GM21737 (cell line): ENCODE data around the gene CDC123.
"Not testable (repeated sequence)": the region's sequence is repeated elsewhere in the genome, so short reads cannot be mapped to it uniquely, and the experiment has no call there.

Experiments
- ATAC-seq: cut with Tn5 transposase; IDR thresholded peaks from one replicate; pipeline ENCODE4 v1.9.1; 2021; ENCODE audit warnings: mild to moderate bottlenecking, moderate library complexity; ENCODE audit not compliant: unreplicated experiment

Gene CDC123, protein sequence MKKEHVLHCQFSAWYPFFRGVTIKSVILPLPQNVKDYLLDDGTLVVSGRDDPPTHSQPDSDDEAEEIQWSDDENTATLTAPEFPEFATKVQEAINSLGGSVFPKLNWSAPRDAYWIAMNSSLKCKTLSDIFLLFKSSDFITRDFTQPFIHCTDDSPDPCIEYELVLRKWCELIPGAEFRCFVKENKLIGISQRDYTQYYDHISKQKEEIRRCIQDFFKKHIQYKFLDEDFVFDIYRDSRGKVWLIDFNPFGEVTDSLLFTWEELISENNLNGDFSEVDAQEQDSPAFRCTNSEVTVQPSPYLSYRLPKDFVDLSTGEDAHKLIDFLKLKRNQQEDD

DNA sequence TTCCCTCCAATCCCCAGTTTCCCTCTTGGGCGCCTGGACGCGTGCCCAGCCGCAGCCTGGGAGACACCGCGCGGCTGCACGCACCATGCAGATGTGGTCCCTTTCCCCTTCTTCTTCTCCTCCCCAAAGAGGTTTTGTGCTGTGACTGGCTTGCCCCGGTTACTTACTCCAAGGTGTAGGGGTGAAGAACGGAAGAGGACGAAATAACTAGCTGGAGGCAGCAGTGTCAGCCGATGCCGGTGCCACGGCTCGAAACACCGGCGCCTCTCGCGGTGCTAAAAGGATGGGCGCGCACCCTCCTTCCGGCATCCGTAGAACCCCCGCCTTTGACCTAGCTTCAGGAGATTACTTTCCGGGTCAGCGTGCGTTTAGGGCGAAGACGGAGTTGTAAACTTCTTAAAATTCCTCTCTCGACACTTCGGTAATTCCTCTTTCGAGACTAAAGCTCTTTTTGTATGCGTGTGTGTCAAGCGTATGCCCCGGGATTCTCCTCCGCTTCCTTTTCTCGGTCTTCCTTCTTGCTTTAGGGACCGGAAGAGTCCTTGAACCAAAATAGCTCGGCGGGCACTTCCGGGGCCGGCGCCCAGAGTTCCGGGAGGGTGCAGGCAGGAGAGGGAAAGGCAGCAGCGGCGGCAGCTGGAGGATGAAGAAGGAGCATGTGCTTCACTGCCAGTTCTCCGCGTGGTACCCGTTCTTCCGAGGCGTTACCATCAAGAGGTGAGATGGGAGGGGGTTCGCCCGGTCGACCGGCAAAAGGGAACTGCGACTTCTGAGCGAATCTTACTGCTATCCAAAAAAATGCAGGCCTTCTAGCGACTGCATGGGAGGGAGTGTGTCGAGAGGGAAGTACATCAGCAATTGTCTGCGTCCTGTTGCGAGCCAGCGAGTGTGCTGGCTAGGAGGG, at the start of gene CDC123, which contains the start of gene NUDT5:
Gene CDC123, plus strand, starts transcription at position 586 of the 904 bp plus-strand sequence. Its CDS starts 58 bp downstream, at position 644.
Gene NUDT5, minus strand, starts transcription at position 289 of the 904 bp plus-strand sequence. CDS start 9,600 bp downstream, outside the sequence.
- ATAC-seq, result peak; percentile 83

DNA sequence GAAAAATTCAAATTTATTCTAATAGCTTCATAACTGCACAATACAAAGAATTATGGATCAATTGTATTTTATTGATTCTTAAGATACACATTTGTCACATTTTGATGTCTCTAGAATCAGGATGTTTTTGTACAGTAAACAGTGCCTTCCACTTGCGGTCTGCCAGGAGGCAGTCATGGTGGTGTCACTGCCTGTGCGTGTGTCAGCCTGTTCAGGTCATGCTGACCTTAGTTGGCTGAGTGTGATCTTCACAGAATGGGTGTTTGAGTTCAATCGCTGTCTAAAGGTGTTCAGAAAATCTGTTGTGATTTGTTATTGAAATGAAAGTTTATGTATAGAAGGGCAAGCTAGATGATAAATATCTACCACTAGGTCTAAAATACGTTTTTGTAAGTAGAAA, 45.8 kb upstream of the CDC123 start:
- ATAC-seq, result no peak

DNA sequence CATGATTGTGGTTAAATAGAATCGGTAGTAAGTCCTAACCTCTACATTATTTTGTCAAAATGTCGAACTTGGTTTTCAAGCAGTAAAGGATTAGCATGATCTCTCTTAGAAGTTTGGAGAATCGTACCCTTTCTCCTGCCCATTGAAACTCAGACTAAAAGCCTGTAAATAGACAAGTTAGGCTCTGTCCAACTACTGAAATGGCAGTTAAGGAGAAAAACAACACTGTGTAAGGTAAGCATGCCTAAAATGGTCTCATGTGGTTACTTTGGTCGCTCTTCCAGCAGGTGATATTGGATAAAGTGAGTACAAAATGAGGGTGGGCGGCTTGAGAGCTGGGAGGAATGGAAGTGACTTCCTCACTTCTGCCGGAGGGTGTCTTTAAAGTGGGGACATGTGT, 41.5 kb upstream of the CDC123 start:
- no peak for ATAC-seq

DNA sequence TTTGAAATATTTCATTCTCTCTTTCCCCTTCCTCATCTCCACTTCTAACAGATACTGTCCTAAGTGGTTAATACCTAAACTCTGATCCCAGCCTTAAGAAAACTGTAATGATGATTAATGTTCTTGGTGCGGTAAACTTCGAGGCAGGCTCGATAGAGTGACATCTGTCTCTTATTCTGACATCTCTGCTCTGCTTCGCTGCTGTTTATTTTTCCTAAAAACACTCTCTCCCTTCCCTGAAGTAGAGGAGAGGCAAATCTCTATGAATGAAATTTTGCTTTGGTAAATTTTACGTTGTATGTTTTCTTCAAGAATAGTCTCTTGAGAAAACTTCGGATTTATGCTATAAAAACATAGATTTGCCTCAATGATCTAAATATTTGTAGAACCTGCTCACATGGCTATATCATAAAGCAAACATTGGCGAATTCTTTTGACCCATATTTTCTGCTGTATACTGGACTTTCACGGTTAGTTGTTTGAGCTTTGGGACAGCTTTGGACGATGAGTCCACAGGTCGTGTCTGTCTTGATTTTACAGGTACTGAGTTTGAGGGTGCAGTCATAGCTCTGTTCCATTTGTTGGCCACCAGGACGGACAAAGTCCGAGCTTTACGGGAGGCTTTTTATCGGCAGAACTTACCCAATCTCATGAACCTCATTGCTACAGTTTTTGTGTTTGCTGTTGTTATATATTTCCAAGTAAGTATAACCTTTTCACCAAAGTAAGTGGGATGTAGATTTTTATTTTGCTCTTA, 39.4 kb upstream of the CDC123 start:
- no peak for ATAC-seq

DNA sequence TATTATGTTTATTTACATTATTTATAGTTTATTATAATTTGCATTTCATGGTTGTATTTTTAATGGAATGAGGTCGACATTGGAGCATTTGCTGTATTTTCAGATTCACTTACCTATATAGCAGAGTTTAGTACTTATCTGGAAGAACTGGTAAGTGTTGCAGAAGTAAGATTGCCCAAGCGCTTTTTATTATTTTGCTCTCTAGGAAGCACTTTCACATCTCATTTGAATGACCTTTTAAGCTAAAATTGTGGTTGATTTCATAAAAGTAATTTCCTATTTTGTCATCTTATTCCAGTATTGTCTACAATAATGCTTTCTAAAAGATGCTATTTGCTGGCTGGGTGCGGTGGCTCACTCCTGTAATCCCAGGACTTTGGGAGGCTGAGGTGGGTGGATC, 37.9 kb upstream of the CDC123 start:
- no peak for ATAC-seq

DNA sequence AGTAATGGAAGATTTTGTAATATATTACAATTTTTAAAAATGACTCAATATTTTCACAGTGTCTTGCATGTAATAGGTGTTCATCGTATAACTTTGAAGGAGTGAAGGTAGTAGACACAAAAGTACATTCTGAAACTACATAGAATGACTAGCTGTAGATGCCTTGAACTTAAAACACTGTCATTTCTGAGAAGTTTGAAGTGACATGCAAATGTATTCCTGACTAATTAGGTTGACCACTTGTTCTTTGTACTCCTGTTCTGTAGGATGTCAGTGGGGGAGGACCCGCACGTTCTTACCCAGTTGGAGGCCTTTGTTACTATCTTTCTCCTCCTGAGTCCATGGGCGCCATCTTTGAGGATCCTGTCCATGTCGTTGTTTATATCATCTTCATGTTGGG, 35.3 kb upstream of the CDC123 start:
- no peak for ATAC-seq

DNA sequence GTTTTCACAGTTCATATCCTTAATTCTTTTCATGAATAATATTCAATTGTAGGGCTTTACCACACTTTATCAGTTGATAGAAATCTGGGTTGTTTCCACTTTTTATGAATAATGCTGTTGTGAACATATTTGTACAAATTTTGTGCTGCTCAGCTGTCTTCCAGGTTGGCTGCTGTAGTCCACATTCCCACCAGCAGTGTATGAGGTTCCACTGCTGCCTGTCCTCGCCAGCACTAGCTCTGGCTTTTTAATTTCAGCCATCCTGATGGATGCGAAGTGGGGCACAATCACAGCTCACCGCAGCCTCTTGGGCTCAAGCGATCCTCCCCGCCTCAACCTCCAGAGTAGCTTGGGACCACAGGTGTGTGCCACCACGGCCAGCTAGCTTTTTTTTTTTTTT, 33.1 kb upstream of the CDC123 start:
- no peak for ATAC-seq

DNA sequence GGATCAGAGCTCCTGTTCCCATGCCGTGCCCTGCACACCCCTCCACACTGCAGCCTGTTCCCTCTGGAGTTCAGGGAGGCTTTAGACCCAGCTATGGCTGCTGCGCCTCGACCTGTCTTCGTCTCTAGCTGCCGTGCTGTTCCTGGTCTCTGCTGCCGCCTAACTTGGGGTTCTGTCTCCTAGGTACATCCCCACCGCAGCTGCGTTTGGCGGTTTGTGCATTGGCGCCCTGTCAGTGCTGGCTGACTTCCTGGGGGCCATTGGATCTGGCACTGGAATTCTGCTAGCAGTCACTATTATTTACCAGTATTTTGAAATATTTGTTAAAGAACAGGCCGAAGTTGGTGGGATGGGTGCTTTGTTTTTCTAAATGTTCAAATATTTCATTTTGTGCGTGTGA, 31.9 kb upstream of the CDC123 start:
- no peak for ATAC-seq

DNA sequence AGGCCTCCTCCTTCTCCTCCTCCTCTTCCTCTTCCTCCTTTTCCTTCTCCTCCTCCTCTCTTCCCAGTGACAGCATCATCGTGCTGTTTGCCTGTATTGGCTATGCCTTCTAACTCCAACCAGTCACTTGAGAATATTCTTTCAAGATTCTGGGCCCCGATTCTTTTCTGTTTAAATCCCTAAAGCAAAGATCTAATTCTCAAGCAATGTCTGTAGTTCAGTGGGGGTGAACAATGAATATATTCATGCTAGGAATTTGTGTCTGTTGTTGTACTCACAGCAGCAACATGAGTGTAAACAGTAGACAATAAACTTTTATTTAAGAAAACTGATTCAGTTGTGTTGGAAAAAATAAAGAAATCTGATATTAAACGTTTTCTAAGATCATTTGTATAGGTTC, 31.0 kb upstream of the CDC123 start:
- ATAC-seq, result no peak

DNA sequence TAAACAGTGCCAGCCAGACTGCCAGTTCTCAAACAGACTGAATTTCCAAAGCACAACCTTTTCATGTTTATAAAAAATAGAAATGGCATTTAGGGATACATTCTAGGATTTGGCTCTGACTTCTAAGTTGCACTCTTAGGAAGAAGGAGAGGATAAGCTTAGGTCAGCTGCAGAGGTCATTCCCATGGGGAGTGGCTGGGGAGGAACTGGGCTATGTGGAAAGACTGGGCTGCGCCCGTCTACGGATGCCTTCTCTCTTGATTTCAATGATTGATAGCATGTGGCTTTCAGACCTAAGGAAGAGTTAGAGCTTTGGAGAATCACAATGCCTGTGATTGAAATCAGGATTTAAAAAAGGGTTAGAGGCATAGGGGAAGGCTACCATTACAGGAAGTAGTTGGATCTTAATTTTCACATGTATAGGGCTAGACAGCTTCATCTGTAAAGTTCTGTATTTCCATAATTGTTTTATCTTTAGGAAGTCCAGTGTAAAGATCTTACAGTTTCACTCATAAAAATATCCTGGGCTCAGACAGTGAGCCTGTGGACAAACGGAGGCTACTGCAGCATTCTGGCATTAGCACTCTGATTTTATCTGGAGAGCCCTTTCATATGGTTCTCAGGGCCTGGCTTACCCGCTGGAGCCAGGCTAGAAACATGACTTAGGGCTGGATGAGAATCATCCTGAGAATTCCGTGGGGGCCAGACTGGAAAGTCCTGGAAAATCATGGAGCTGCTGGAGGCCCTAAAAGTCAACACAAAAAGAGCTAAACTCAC, 29.8 kb upstream of the CDC123 start:
- no peak for ATAC-seq

DNA sequence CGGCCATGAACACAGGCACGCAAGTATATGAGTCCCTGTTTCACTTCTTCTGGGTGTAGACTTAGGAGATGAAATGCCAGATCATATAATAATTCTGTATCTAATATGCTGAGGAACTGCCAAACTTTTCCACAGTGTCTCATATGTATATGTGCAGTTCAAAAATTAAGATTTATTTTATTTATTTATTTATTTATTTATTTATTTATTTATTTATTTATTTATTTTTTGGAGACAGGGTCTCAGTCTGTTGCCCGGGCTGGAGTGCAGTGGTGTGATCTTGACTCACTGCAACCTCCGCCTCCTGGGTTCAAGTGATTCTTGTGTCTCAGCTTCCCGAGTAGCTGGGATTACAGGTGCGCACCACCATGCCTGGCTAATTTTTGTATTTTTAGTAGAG, 24.5 kb upstream of the CDC123 start:
- ATAC-seq, result not testable (repeated sequence)

DNA sequence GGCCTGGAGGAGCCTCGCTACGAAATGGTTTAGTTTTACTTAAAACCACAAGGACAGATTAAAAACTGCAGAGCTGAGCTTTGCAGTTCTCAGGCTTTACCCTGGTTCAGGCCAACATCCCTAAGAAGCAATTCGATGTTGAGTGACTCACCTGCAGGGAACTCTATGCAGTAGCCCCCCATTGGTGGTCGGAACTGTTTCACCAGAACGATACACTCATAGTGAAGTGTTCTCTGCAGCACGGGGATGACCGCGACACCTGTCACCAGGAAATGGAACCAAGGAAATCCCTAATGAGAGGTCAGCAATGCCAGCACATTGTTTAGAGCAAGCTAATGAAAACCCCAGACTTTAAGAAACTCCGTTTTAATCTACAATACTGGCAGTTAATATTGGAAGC, 18.3 kb upstream of the CDC123 start:
- no peak for ATAC-seq

DNA sequence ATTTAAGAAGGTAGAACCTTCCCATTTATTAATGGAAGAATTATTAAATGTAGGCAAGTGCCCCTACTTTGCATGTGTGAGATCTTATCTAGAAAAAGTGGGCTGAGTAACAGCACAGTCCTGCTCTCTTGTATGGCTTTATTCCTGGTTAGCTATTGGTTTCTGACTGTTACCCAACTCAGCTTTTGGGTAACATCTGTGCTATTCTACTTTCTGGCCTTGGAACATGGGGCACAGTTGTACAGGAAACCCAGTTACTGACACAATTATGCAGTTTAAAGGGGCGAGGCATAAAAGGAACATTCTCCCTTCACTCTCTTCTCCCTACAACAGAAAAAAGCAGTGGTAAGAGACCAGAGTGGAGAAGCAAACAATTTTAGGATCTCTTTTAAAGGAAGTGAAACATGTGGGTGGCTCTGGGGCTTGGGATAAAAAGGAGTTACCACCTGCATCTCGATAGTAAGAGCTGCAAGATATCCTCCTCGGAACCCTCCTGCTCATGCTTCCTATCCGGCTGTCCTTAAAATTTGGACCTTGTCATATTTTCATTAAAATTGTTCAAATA, 16.3 kb upstream of the CDC123 start:
- no peak for ATAC-seq

DNA sequence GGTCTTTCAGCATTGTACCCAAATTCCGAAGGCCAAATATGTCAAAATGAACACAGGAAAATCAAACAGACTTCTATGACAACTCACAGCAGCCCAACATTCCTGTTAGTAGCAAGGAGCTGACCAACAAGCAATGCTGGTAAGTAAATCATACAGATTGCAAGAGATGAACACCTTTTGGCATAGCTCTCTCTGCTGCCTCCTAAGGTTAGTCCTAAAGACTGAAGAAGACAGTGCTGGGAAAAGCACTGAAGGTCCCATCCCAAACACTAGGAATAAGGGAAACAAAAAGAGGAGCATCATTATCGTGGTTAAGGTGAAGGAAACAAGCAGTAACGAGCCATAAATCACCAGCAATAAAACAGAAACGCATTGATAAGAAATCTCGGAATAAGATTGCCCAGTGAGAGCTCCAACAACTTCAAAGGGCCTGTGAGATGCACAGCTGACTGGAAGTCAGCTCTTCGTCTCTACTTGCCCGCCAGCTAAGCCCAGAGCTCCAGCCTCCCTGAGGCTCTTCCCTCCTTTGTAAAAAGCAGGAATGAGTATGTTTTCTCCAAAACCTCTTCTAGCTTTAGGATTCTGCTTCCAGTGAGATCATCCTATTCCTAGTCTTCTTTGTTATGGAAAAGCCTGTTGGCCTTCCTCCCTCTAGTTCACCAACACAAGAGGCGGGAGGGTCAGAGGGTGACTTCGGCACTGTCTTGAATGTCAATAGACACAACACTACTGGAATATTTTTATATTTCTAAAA, 15.6 kb upstream of the CDC123 start:
- ATAC-seq, result no peak

DNA sequence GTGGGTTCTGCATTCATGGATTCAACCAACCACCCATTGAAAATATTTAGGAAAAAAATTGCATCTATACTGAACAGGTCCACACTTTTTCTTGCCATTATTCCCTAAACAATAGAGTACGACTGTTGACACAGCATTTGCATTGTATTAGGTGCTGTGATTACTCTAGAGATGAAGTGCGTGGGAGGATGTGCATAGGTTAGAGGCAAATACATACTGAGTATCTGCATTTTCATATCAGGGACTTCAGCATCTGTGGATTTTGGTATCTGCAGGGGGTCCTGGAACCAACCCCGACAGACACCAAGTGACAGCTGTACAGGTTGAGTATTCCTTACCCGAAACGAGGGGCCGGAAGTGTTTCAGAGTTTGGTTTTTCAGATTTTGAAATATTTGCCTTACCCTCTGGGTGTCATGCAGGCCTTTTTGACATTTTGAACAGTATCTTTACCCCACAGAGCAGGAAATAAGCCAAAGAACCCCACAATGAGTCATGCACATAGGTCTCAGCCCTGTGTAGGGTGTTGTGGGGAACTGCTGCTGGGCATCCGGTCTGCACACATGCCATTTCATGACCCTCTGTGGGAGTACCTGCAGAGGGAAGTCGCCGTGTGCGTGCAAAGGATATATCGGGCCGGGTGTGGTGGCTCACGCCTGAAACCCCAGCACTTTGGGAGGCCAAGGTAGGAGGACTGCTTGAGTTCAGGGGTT, 14.8 kb upstream of the CDC123 start:
- peak; percentile 80 for ATAC-seq

DNA sequence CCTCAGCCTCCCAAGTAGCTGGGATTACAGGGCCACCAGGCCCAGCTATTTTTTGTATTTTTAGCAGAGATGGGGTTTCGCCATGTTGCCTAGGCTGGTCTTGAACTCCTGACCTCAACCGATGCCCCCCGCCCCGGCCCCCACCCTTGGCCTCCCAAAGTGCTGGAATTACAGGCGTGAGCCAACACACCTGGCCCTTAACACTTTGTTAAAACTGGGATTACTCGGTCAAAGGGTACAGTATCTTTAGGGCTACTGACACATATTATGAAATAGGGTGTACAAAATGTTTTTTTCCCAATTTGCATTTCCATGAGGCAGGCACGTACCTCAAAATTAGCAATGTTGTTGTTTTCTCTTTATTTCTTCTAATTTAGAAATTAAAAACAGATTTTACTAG, 11.8 kb upstream of the CDC123 start:
- no peak for ATAC-seq

DNA sequence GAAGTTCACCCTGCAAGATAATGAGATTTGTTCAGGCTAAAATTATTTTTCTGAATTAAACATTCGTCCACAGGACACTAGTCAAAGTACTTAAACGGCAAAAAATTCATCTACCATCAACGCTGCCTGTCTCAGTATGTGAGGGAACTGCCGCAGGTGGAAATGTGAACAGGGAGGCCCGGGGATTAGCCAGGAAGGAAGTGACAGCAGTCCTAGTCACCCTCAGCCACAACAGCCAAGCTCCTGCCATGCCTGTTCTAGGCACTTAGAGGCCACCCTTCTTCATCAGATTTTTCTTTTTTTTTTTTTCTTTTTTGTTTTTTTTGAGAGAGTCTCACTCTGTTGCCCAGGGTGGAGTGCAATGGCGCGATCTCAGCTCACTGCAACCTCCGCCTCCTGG, 9.7 kb upstream of the CDC123 start:
- ATAC-seq, result no peak

DNA sequence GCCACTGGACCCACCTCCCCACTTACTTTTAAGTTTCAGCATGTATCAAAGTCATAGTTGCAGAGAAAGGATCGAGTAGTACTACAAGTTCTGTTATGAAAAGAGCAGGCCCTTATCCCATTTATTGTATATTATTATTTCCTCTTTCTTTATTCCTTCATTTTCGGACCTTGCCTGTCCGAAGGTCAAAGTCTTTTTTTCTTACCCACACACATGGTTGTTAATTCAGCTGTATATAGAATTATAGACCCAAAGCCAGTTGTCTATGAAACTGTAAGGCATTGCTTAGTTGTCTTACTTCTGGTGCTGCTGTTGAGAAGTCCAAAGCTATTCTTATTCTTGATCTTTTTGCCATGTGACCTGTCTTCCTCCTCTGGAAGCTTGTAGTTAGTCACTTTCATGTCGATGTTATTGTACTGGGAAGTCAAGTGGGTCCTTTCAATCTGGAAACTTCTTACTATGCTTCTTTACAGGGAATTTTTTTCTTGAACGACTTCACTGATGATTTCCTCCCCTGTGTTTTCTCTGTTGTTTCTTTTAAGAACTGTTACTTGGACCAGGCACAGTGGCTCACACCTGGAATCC, 8.6 kb upstream of the CDC123 start:
- ATAC-seq, result no peak
